ENCODE data around the gene SNAPC3. TPM values are rescaled to one million over a fixed set of nuclear protein-coding genes. Genes with fewer than 3 reads are reported as not detected.

SNAPC3 gene
- total and polyA plus RNA-seq, 11 donors: 12.5 to 41.1 (median 30.3) TPM

GRCh38 chr9:15492485-15493150, 69.9 kb downstream of the SNAPC3 start:
- no peak for DNase-seq
- H3K4me3 ChIP-seq: no peak overlapping the region
- 88 to 96% (median 89%) methylated on average over 10 to 13 of the region's 13 CpGs for WGBS, 4 donors
- no peaks in the 10 kb centered on the region for H3K9me3 ChIP-seq
- H3K27ac ChIP-seq: no peak overlapping the region
- peaks cover 0 to 12% (median 0%) of the 10 kb centered on the region in 12 donors for H3K4me1 ChIP-seq
- H3K27me3 ChIP-seq: no peaks in the 10 kb centered on the region
- TF ChIP-seq POLR2A (IDR thresholded peaks at IDR 0.05): no peak
- no peak for TF ChIP-seq CTCF (IDR thresholded peaks at IDR 0.05)
- peaks cover 0 to 26% (median 16%) of the 10 kb centered on the region in 9 donors for H3K36me3 ChIP-seq
- ATAC-seq: no peak
- intact Hi-C loops (cut with DNase I): loop anchor here in 1 of 10 donors (10.0 kb wide), 1 partner anchor 58 kb away; no protein-coding TSS in a partner anchor

GRCh38 chr9:15498246-15498995, 75.7 kb downstream of the SNAPC3 start:
- H3K27me3 ChIP-seq: no peaks in the 10 kb centered on the region
- DNase-seq: no peak
- no peak overlapping the region for H3K4me3 ChIP-seq
- 94 to 98% (median 97%) methylated on average over 13 of the region's 13 CpGs for WGBS, 4 donors
- peaks cover 0 to 44% (median 5%) of the 10 kb centered on the region in 9 donors for H3K36me3 ChIP-seq
- TF ChIP-seq CTCF (IDR thresholded peaks at IDR 0.05) (no peak), POLR2A (IDR thresholded peaks at IDR 0.05) (no peak)
- no peak for ATAC-seq
- intact Hi-C loops (cut with DNase I): loop anchor here in 2 of 10 donors (5.0 to 10.0 kb wide), 2 partner anchors 64 to 66 kb away; no protein-coding TSS in a partner anchor
- H3K27ac ChIP-seq: no peak overlapping the region
- H3K4me1 ChIP-seq: peaks cover 0 to 12% (median 0%) of the 10 kb centered on the region in 12 donors
- H3K9me3 ChIP-seq: no peaks in the 10 kb centered on the region

- no peak overlapping the region for H3K27ac ChIP-seq
- 72 to 86% (median 81%) methylated on average over 2 of the region's 2 CpGs for WGBS, 4 donors
- no peaks in the 10 kb centered on the region for H3K27me3 ChIP-seq
- H3K36me3 ChIP-seq: peaks cover 0 to 51% (median 5%) of the 10 kb centered on the region in 9 donors
- peaks cover 0 to 12% (median 0%) of the 10 kb centered on the region in 12 donors for H3K4me1 ChIP-seq
- DNase-seq (no peak), ATAC-seq (no peak)
- H3K4me3 ChIP-seq: no peak overlapping the region
- intact Hi-C loops (cut with DNase I): loop anchor here in 2 of 10 donors (5.0 to 10.0 kb wide), 2 partner anchors 64 to 67 kb away; no protein-coding TSS in a partner anchor
- no peaks in the 10 kb centered on the region for H3K9me3 ChIP-seq
- no peak for TF ChIP-seq POLR2A (IDR thresholded peaks at IDR 0.05)
- no peak for TF ChIP-seq CTCF (IDR thresholded peaks at IDR 0.05)
These were observed 76.5 kb downstream of the SNAPC3 start for GRCh38 chr9:15499139-15499538.

GRCh38 chr9:15501179-15501578, 78.5 kb downstream of the SNAPC3 start:
- intact Hi-C loops (cut with DNase I): loop anchor here in 1 of 10 donors (10.0 kb wide), 2 partner anchors 54 to 104 kb away; partner anchors contain the start of gene CCDC171
- no peaks in the 10 kb centered on the region for H3K27me3 ChIP-seq
- peaks cover 0 to 72% (median 24%) of the 10 kb centered on the region in 9 donors for H3K36me3 ChIP-seq
- no peak overlapping the region for H3K4me3 ChIP-seq
- TF ChIP-seq CTCF (IDR thresholded peaks at IDR 0.05) (no peak), POLR2A (IDR thresholded peaks at IDR 0.05) (no peak)
- H3K9me3 ChIP-seq: no peaks in the 10 kb centered on the region
- 61 to 68% (median 65%) methylated on average over 6 of the region's 6 CpGs for WGBS, 4 donors
- DNase-seq (no peak), ATAC-seq (no peak)
- no peak overlapping the region for H3K27ac ChIP-seq
- H3K4me1 ChIP-seq: peaks cover 0 to under 1% (median 0%) of the 10 kb centered on the region in 12 donors

Data from heart left ventricle (tissue), 16 donors.